ENCODE results near the gene UNC93A. TPM values are rescaled to one million over a fixed set of nuclear protein-coding genes. Genes with fewer than 3 reads are reported as not detected.
"Not testable (repeated sequence)": the region's sequence is repeated elsewhere in the genome, so short reads cannot be mapped to it uniquely, and the experiment has no call there.

The UNC93A gene
- total RNA-seq: not detected

DNA sequence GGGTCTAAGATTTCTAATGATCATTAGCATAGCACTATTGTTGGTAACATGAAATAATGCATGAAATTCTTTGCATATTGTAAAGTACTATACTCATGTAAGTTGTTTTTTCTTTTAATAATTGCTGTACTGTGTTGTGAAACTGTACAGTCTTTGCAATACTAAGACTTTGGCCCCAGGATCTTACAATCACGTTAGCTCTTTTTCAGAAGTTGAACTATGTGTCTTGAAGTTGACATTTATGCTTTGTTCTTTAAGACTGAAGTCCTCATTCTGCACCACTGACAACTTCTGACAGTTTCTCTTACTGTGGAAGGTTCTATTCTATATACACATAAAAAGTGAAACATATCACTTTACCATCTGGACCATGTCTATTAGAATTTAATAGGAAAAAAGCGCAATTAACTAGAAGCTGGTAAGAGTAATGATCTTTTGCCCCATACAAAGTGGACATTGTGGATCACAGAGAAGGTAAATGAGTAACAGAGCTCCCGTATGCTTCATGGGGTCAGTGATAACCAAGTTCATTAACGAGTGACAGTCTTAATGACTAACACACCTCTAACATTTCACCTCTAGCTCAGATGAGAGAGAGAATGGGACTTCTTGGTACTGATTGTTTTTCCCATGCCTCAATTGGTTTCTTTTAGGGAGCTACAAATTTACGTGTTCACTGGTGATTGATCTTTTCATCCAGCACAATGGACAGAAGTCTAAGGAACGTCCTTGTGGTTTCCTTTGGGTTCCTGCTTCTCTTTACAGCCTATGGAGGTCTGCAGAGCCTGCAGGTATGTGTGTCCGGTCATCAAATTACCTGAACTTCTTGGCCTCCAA, at the start of gene UNC93A:
Gene UNC93A (plus strand): TSS at position 530 of the 837 bp plus-strand sequence. CDS start 175 bp downstream, at position 705.
- H3K9me3 Mint-ChIP-seq: no peaks in the 10 kb centered on the region
- peaks cover 2 to 13% of the 10 kb centered on the region in 2 donors for H3K27me3 Mint-ChIP-seq
- DNase-seq (ENCODE audit: low spot score) (no peak), ATAC-seq (no peak)
- H3K27ac Mint-ChIP-seq: no peak within 1 kb of the TSS
- no peaks in the 10 kb centered on the region for H3K36me3 Mint-ChIP-seq
- no peaks in the 10 kb centered on the region for H3K4me1 Mint-ChIP-seq (ENCODE audit: low read depth in 2 of 2)
- no peak within 1 kb of the TSS for H3K4me3 Mint-ChIP-seq

DNA sequence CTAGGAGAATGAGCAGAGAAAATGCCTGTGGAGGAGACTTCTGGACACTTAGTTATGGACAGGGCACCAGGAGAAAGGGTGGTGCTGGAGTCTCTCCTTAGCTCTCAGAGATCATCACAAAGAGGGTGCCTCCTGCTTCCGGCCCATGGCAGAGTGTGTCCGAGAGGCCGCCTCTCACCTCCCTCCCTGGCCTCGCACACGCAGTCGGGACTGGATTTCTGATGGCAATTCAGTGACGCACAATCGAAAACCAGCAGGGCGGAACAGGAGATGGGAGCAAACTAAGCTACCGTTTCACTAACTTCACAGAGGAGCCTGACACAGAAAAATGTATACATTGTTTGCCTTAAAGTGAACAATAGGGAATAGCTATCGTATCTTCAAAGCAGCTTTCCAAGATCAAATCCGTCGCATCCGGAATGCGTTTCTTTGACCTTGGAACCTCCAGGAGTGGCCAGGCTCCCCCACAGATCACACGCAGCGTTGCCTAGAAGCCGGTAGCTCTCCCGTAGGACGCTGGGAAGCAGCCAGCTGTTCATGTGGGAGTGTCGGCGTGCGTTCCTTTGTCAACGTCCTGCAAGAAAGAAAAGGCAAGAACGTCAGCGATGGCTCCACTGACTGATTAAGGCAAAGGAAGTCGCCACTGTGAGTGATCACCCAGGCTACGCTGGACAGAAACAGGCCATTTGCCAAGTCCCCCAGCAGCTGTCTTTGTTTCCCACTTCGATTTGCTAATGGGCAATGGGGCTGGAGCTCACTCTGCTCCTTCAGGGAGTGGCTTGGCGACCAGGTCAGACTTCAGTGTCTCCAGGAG, 49.6 kb upstream of the UNC93A start:
- not testable (repeated sequence) for H3K4me3 Mint-ChIP-seq, H3K9me3 Mint-ChIP-seq

DNA sequence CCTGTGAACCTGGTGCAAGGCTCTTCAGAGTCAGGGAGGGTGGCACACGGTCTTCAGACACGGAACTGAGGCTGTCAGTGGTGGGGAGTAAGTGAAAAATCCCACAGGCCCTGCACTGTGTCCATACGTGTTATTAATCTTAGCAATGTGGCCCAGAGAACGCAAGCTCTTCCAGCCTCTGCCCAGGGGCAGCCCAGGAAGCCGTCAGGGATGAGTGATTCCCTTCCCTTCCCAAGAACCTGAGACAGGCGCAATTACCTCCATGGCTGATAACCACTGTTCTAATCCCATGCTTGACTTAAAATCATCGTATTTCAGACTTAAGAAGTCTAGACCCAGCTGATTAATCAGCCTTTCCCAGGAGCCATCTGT, 49.0 kb upstream of the UNC93A start:
- not testable (repeated sequence) for H3K27ac Mint-ChIP-seq; H3K9me3 Mint-ChIP-seq; DNase-seq (ENCODE audit: low spot score); H3K4me1 Mint-ChIP-seq (ENCODE audit: low read depth in 2 of 2); H3K4me3 Mint-ChIP-seq; H3K27me3 Mint-ChIP-seq; H3K36me3 Mint-ChIP-seq
- ATAC-seq: peak in 1 of 2 donors; percentile 20

More for the DNA sequence above, 49.6 kb upstream of the UNC93A start:
- H3K27me3 Mint-ChIP-seq; H3K4me1 Mint-ChIP-seq (ENCODE audit: low read depth in 2 of 2); H3K27ac Mint-ChIP-seq; DNase-seq (ENCODE audit: low spot score); ATAC-seq; H3K36me3 Mint-ChIP-seq: not testable (repeated sequence)

DNA sequence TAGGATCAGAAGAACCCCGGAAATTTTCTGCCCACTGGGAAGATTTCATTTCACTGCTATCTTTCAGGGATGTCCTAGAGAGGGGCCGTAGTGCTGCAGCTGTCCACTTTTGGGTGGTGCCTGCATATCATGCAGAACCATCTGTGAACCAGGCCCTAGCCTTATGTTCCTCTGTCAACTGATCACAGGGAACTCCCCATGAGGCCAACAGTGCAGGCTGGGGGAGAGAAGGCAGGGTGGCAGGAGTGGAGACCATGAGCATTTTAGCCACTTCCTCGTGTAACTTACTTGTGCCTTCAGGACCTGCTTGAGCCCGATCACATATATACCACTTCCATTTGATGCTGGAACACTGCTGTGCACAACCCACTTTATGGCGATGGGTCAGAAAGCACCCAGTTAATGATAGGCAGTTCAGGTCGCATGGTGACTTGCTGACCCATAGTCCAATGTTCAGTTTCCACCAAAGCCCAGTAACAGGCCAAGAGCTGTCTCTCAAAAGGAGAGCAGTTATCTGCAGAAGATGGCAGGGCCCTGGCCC, 48.5 kb upstream of the UNC93A start:
- not testable (repeated sequence) for H3K27me3 Mint-ChIP-seq; H3K9me3 Mint-ChIP-seq; H3K27ac Mint-ChIP-seq; H3K36me3 Mint-ChIP-seq; H3K4me3 Mint-ChIP-seq; DNase-seq (ENCODE audit: low spot score); H3K4me1 Mint-ChIP-seq (ENCODE audit: low read depth in 2 of 2); ATAC-seq

DNA sequence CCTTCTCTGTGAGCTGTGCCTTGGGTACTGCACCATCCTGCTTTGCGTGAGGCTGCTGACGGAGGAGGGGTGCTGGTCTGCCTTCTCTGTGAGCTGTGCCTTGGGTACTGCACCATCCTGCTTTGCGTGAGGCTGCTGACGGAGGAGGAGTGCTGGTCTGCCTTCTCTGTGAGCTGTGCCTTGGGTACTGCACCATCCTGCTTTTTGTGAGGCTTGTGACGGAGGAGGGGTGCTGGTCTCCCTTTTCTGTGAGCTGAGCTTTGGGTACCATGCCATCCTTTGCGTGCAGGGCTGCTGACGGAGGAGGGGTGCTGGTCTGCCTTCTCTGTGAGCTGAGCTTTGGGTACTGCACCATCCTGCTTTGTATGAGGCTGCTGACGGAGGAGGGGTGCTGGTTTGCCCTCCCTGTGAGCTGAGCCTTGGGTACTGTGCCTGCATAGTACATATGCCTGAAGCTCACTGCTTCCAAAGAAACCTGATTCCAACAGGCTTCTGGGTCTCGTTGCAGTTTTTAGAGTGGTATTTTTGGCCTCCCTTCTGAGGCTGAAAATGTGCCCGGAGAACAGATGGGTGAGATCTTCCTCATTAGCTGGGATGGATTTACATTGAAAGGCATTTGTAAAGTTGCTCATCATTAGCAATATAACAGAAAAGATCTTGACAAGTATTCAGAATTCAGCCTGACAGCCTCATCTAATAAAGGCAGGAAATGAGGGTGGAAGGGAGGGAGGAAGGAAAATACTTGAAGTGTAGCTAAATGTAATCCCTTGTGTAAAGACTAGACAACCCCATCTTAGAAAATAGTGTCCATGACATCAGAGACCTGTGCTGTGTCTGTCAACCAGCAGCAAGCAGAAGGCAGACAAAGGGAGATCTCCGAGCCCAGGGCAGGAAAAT, 46.8 kb upstream of the UNC93A start:
- no peaks in the 10 kb centered on the region for H3K9me3 Mint-ChIP-seq
- H3K27me3 Mint-ChIP-seq: peaks cover 3 to 6% of the 10 kb centered on the region in 2 donors
- H3K27ac Mint-ChIP-seq: no peak overlapping the region
- ATAC-seq: no peak
- no peak for DNase-seq (ENCODE audit: low spot score)
- H3K36me3 Mint-ChIP-seq: no peaks in the 10 kb centered on the region
- H3K4me1 Mint-ChIP-seq (ENCODE audit: low read depth in 2 of 2): no peaks in the 10 kb centered on the region
- H3K4me3 Mint-ChIP-seq: no peak overlapping the region

DNA sequence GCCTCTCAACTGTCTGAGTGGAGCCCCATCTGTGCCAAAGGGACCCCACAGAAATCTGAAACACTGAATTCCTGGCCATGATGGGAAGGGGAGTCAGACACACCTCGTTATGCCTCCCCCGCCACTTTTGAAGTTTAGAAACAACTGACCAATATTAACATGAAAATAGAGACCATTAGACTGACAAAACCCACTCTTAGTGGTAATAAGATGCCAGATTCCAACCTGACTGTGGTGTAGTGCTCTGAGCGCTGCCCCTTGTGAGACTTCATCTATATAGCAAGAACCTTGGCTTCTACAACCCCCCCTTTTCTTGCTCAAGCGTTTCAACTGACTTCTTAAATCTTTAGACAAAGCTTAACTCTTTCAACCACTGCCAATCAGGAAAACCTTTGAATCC, 46.1 kb upstream of the UNC93A start:
- H3K9me3 Mint-ChIP-seq: no peaks in the 10 kb centered on the region
- no peaks in the 10 kb centered on the region for H3K4me1 Mint-ChIP-seq (ENCODE audit: low read depth in 2 of 2)
- no peak for ATAC-seq
- H3K27ac Mint-ChIP-seq: no peak overlapping the region
- H3K27me3 Mint-ChIP-seq: peaks cover 3 to 6% of the 10 kb centered on the region in 2 donors
- no peak for DNase-seq (ENCODE audit: low spot score)
- no peaks in the 10 kb centered on the region for H3K36me3 Mint-ChIP-seq
- no peak overlapping the region for H3K4me3 Mint-ChIP-seq

DNA sequence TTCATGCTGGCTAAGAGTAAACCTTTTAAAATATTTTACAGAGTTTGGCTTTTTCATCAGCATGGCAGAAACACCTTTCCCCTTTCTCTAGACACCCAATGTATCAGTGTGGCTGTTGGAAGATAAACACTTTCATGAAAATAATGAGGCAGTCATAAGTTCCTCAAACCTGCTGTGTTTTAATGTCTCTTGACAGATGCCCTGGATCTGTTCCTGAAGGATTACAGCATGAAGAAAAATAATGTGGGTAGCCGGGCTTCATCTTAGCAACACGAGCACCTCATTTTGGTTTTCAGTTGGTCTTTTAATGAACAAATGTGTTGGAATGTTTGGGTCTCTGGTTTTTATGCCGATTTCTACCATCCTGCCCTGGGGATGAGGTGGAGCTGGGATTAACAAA, 45.5 kb upstream of the UNC93A start:
- H3K4me1 Mint-ChIP-seq (ENCODE audit: low read depth in 2 of 2): no peaks in the 10 kb centered on the region
- H3K4me3 Mint-ChIP-seq: no peak overlapping the region
- no peak overlapping the region for H3K27ac Mint-ChIP-seq
- DNase-seq (ENCODE audit: low spot score): no peak
- H3K36me3 Mint-ChIP-seq: no peaks in the 10 kb centered on the region
- no peak for ATAC-seq
- H3K27me3 Mint-ChIP-seq: peaks cover 3 to 6% of the 10 kb centered on the region in 2 donors
- no peaks in the 10 kb centered on the region for H3K9me3 Mint-ChIP-seq

DNA sequence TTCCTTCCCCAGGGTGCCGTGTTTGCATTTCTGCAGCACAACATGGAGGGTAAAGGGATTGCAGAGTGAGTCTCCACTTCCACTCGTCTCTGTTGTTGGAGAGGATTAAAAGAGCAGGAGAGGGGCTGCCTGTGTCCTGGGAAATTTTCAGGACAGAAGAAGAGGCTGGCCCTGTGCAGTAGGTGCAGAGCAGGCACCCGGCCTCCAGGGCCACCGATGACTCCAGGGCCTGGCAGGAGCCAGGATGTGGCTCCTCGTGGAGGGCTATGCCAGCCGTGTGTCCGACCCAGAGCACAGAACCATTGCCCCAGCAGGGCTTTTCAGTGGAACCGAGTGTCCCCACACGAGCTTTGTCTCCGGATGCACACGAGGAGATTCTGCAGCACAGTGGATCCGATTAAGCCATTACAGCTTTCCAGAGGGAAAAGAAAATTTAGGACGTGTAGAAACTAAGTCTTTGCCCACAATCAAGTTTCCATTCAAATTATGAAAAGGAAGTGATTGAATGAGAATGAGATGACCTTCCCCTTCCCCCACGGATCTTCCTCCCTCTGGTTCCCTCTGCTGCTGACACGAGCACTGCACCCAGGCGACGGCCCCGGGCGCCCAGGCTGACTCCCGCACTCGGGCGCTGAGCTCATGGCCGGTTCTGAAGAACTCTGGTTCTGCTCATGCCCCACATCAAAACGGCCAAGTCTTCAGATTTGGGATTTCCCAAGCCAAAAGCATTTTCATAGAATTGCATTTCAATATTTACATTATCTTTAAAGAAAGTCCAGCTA, 43.1 kb upstream of the UNC93A start:
- Mint-ChIP-seq H3K9me3 (no peaks in the 10 kb centered on the region), H3K4me3 (no peak overlapping the region), H3K36me3 (no peaks in the 10 kb centered on the region), H3K27ac (no peak overlapping the region), H3K4me1 (ENCODE audit: low read depth in 2 of 2) (no peaks in the 10 kb centered on the region), H3K27me3 (peaks cover 1 to 3% of the 10 kb centered on the region in 2 donors)
- ATAC-seq: no peak
- no peak for DNase-seq (ENCODE audit: low spot score)

DNA sequence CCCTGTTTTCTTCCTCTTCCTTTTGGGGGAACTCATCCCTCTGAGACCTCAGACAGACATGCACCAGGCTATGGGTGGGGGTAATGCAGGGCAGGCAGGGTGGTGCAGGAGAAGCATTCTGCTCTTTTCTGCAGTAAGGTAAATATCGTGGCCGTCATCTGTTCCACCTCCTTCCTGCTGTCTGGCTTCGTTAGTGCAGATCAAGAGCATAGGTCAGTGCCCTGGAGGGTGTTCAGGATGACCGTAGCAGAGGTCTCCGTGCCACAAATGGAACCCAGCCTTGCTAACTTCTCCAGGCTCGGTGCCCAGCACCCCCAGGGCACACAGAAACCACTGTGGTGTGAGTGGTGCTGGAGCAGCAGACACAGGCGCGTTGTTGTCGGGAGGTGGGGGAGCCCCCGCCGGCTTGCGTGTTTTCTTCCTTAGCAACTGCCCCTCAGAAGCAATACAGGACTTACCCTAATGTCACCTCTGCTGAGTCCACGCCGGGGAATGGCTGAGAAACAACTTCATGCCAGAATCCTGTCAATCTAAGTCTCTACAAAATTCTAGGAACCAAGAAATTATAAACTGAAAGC, 42.1 kb upstream of the UNC93A start:
- H3K4me3 Mint-ChIP-seq: not testable (repeated sequence)

DNA sequence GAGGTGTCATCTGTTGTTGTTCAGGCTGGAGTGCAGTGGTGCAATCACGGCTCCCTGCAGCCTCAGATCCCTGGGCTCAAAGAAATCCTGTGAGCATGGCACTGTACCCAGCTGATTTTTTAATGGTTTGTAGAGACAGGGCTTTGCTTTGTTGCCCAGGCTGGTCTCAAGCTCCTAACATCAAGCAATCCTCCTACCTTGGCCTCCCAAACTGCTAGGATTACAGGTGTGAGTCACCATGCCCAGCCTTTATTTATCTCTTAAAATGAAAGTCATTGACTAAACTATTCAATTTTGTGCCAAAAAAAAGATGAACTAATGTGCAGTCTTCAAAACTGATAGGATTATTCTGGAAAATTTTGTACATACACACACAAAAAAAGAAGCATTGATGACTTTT, 38.8 kb upstream of the UNC93A start:
- H3K27ac Mint-ChIP-seq: no peak overlapping the region
- DNase-seq (ENCODE audit: low spot score): no peak
- no peaks in the 10 kb centered on the region for H3K4me1 Mint-ChIP-seq (ENCODE audit: low read depth in 2 of 2)
- H3K36me3 Mint-ChIP-seq: no peaks in the 10 kb centered on the region
- H3K4me3 Mint-ChIP-seq: no peak overlapping the region
- no peaks in the 10 kb centered on the region for H3K9me3 Mint-ChIP-seq
- H3K27me3 Mint-ChIP-seq: peaks cover 8 to 12% of the 10 kb centered on the region in 2 donors
- ATAC-seq: no peak

More for the DNA sequence above, 42.1 kb upstream of the UNC93A start:
- DNase-seq (ENCODE audit: low spot score); H3K9me3 Mint-ChIP-seq; H3K27ac Mint-ChIP-seq; H3K36me3 Mint-ChIP-seq; H3K27me3 Mint-ChIP-seq; H3K4me1 Mint-ChIP-seq (ENCODE audit: low read depth in 2 of 2): not testable (repeated sequence)
- peak in 1 of 2 donors; percentile 3 for ATAC-seq

DNA sequence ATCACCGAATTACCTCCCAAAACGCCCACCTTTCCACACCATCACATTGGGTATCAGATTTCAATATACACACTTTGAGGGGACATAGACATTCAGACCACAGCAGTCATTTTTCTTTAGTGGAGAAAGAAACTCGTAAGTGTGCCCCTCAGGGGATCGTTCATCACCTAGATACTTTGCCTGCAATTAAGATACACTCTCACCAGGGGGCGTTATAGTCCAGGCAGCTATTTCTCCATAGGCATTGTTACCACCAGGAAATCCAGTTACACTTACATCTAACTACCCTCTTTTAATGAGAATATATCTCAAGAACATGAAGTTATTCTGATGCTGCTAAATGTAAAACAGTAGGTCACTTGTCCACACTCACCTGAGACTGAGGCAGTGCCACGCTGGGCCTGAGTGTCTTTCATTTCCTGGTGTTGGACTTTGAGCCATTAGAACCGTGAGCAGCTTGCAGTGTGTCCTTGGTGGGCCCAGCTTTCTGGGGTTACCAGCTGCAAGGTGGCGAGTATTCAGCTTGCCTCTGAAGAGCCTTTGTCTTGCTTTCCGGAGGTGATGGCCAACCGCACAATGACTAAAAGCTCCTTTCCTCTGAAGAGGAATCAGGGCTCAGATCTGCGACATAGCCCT, 35.1 kb upstream of the UNC93A start:
- Mint-ChIP-seq H3K36me3 (no peaks in the 10 kb centered on the region), H3K4me3 (no peak overlapping the region), H3K4me1 (ENCODE audit: low read depth in 2 of 2) (no peaks in the 10 kb centered on the region), H3K9me3 (no peaks in the 10 kb centered on the region), H3K27me3 (peaks cover 19 to 30% of the 10 kb centered on the region in 2 donors), H3K27ac (no peak overlapping the region)
- no peak for ATAC-seq
- no peak for DNase-seq (ENCODE audit: low spot score)

DNA sequence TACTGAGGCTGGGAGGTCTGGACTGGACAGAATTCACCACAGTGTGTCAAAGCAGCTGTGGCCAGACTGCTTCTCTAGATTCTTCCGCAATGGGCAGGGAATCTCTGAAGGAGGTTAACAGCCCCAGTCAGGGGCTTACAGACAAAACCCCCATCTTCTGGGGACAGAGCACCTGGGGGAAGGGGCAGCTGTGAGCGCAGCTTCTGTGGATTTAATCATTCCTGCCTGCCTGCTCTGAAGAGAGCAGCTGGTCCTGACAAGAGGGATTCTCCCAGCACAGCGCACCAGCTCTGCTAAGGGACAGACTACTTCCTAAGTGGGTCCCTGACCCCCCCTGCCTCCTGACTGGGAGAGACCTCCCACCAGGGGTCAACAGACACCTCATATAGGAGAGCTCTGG, 32.5 kb upstream of the UNC93A start:
- DNase-seq (ENCODE audit: low spot score): no peak
- H3K4me3 Mint-ChIP-seq: no peak overlapping the region
- no peaks in the 10 kb centered on the region for H3K36me3 Mint-ChIP-seq
- no peak overlapping the region for H3K27ac Mint-ChIP-seq
- ATAC-seq: no peak
- peaks cover 2% of the 10 kb centered on the region for H3K9me3 Mint-ChIP-seq
- peaks cover 35 to 51% of the 10 kb centered on the region in 2 donors for H3K27me3 Mint-ChIP-seq
- no peaks in the 10 kb centered on the region for H3K4me1 Mint-ChIP-seq (ENCODE audit: low read depth in 2 of 2)

Measured in natural killer cell treated with Interleukin-12 subunit alpha and Interleukin-12 subunit beta and Interleukin-15 and Interleukin-18, amount 100 ng/mL, for 72 hours (primary cell).